CD4-positive, alpha-beta T cell treated with Interleukin-15 for 1 hour (primary cell): ENCODE data around the gene B3GNT7.
"Not testable (repeated sequence)": the region's sequence is repeated elsewhere in the genome, so short reads cannot be mapped to it uniquely, and the experiment has no call there.

ENCODE experiments used
- DNase-seq: peaks from one replicate; pipeline ENCODE4 v3.0.0-alpha.2; 2020

The B3GNT7 gene

GRCh38 chr2:231395188-231396057, at the start of gene B3GNT7:
TSS of gene B3GNT7 (plus strand) at chr2:231395710. CDS start at chr2:231395804, 94 bp downstream.
- peak; percentile 34 for DNase-seq

- no peak for DNase-seq
Measured at GRCh38 chr2:231347081-231347480, 48.4 kb upstream of the B3GNT7 start.

GRCh38 chr2:231347638-231348037, 47.9 kb upstream of the B3GNT7 start:
- DNase-seq = no peak

- DNase-seq = no peak
Measured at GRCh38 chr2:231348173-231348572, 47.3 kb upstream of the B3GNT7 start.

- no peak for DNase-seq
Measured at GRCh38 chr2:231348704-231349373, 46.7 kb upstream of the B3GNT7 start.

GRCh38 chr2:231349374-231349735, 46.2 kb upstream of the B3GNT7 start:
- not testable (repeated sequence) for DNase-seq

GRCh38 chr2:231351648-231352047, 43.9 kb upstream of the B3GNT7 start:
- no peak for DNase-seq

GRCh38 chr2:231353469-231353868, 42.0 kb upstream of the B3GNT7 start:
- DNase-seq = no peak

GRCh38 chr2:231355508-231356465, 39.7 kb upstream of the B3GNT7 start:
- no peak for DNase-seq

GRCh38 chr2:231356466-231356844, 39.1 kb upstream of the B3GNT7 start:
- no peak for DNase-seq

GRCh38 chr2:231357048-231357447, 38.5 kb upstream of the B3GNT7 start:
- no peak for DNase-seq

GRCh38 chr2:231357931-231358330, 37.6 kb upstream of the B3GNT7 start:
- DNase-seq = no peak

- DNase-seq = no peak
Measured at GRCh38 chr2:231359441-231359840, 36.1 kb upstream of the B3GNT7 start.

- no peak for DNase-seq
Measured at GRCh38 chr2:231359948-231360347, 35.6 kb upstream of the B3GNT7 start.

GRCh38 chr2:231360401-231360800, 35.1 kb upstream of the B3GNT7 start:
- no peak for DNase-seq

- no peak for DNase-seq
Measured at GRCh38 chr2:231360881-231361371, 34.6 kb upstream of the B3GNT7 start.

GRCh38 chr2:231361701-231362554, 33.6 kb upstream of the B3GNT7 start:
- peak; percentile 37 for DNase-seq

- DNase-seq = no peak
Measured at GRCh38 chr2:231362555-231363184, 32.8 kb upstream of the B3GNT7 start.

GRCh38 chr2:231364061-231364460, 31.4 kb upstream of the B3GNT7 start:
- DNase-seq = no peak

- DNase-seq = no peak
Measured at GRCh38 chr2:231364961-231365810, 30.3 kb upstream of the B3GNT7 start.
